Measurements from ENCODE around the gene ZFY. TPM values are rescaled to one million over a fixed set of nuclear protein-coding genes. Genes with fewer than 3 reads are reported as not detected.

Gene ZFY
- total and polyA plus RNA-seq, 5 donors from 2014 or later: 10.0 TPM; not detected in 4

DNA sequence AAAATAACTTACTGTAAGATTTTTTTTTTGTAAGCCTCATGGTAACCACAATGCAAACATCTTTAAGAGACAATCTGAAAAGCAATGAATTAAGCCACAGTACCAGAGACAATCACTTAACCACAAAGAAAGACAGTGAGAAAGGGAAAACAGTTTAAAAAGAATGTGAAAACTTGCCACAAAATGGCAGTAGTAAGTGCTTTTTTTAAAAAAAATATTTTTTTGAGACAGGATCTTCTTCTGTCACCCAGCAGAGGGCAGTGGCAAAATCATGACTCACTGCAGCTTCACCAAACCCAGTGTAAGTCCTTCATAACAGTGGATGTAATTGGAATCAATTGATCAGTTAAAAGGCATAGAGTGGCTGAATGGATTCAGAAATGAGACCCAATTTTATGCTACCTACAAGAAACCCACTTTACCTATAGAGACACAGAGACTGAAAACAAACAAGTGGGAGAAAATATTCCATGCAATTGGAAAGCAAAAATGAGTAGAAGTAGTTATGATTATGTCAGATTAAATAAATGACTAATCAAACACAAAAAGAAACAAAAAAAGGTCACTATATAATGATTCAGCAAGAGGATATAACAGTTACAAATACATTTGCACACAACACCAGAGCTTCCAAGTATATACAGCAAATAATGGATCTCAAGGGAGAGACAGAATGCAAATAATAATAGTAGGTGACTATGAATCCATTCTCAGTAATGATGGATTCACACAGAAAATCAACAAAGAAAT lies 21.9 kb upstream of the ZFY start:
- Histone ChIP-seq H3K4me1 (ENCODE audit: control insufficient read depth, insufficient read depth, low read length, poor library complexity, severe bottlenecking) (no peaks in the 10 kb centered on the region), H3K27me3 (ENCODE audit: control insufficient read depth, insufficient read depth, low read length) (no peaks in the 10 kb centered on the region), H3K27ac (ENCODE audit: insufficient read depth, low read length, poor library complexity, severe bottlenecking) (no peak overlapping the region), H3K9me3 (ENCODE audit: control insufficient read depth in 2 of 2, low read length in 2 of 2) (no peaks in the 10 kb centered on the region), H3K36me3 (ENCODE audit: control insufficient read depth, insufficient read depth, low read length) (no peaks in the 10 kb centered on the region), H3K4me3 (ENCODE audit: low read depth, low read length) (no peak overlapping the region)
- Mint-ChIP-seq H3K27me3 (peaks cover 4% of the 10 kb centered on the region), H3K9me3 (peaks cover 0 to 5% (median 0%) of the 10 kb centered on the region in 7 donors), H3K36me3 (no peaks in the 10 kb centered on the region), H3K27ac (no peak overlapping the region), H3K4me1 (peaks cover 0 to 2% (median 0%) of the 10 kb centered on the region in 4 donors), H3K4me3 (peak overlapping the region in 1 of 4 donors; percentile 32)
- ATAC-seq (ENCODE audit: low read depth in 2 of 2) (peak; percentile 43 to 71), DNase-seq (no peak)

GRCh38 chrY:2934078-2934477 lies 1.1 kb upstream of the ZFY start:
- H3K27ac Mint-ChIP-seq: no peak overlapping the region
- Histone ChIP-seq H3K9me3 (ENCODE audit: control insufficient read depth in 2 of 2, low read length in 2 of 2) (no peaks in the 10 kb centered on the region), H3K36me3 (ENCODE audit: control insufficient read depth, insufficient read depth, low read length) (no peaks in the 10 kb centered on the region), H3K4me3 (ENCODE audit: low read depth, low read length) (peak overlapping the region; percentile 74), H3K27ac (ENCODE audit: insufficient read depth, low read length, poor library complexity, severe bottlenecking) (peak overlapping the region; percentile 96), H3K27me3 (ENCODE audit: control insufficient read depth, insufficient read depth, low read length) (no peaks in the 10 kb centered on the region), H3K4me1 (ENCODE audit: control insufficient read depth, insufficient read depth, low read length, poor library complexity, severe bottlenecking) (peaks cover 3% of the 10 kb centered on the region)
- no peak for ATAC-seq (ENCODE audit: low read depth in 2 of 2)
- H3K36me3 Mint-ChIP-seq: no peaks in the 10 kb centered on the region
- H3K27me3 Mint-ChIP-seq: no peaks in the 10 kb centered on the region
- H3K4me1 Mint-ChIP-seq: peaks cover 0 to 12% (median 4%) of the 10 kb centered on the region in 4 donors
- H3K4me3 Mint-ChIP-seq: peak overlapping the region in 1 of 4 donors; percentile 94
- no peaks in the 10 kb centered on the region for H3K9me3 Mint-ChIP-seq
- DNase-seq: no peak

GRCh38 chrY:2935716-2936435 lies 695 bp downstream of the ZFY start:
- H3K27ac ChIP-seq (ENCODE audit: insufficient read depth, low read length, poor library complexity, severe bottlenecking): peak overlapping the region; percentile 96
- DNase-seq (peak in 1 of 3 donors; percentile 74), ATAC-seq (ENCODE audit: low read depth in 2 of 2) (peak; percentile 84 to 88)
- peak overlapping the region in 1 of 3 donors; percentile 100 for H3K27ac Mint-ChIP-seq
- H3K4me1 Mint-ChIP-seq: peaks cover 0 to 19% (median 7%) of the 10 kb centered on the region in 4 donors
- peaks cover 3% of the 10 kb centered on the region for H3K4me1 ChIP-seq (ENCODE audit: control insufficient read depth, insufficient read depth, low read length, poor library complexity, severe bottlenecking)
- H3K27me3 Mint-ChIP-seq: no peaks in the 10 kb centered on the region
- no peaks in the 10 kb centered on the region for H3K9me3 Mint-ChIP-seq
- no peaks in the 10 kb centered on the region for H3K27me3 ChIP-seq (ENCODE audit: control insufficient read depth, insufficient read depth, low read length)
- H3K4me3 ChIP-seq (ENCODE audit: low read depth, low read length): peak overlapping the region; percentile 85
- peak overlapping the region in 1 of 4 donors; percentile 98 for H3K4me3 Mint-ChIP-seq
- H3K36me3 ChIP-seq (ENCODE audit: control insufficient read depth, insufficient read depth, low read length): no peaks in the 10 kb centered on the region
- H3K9me3 ChIP-seq (ENCODE audit: control insufficient read depth in 2 of 2, low read length in 2 of 2): no peaks in the 10 kb centered on the region
- H3K36me3 Mint-ChIP-seq: no peaks in the 10 kb centered on the region

- Histone ChIP-seq H3K4me1 (ENCODE audit: control insufficient read depth, insufficient read depth, low read length, poor library complexity, severe bottlenecking) (peaks cover 3% of the 10 kb centered on the region), H3K27me3 (ENCODE audit: control insufficient read depth, insufficient read depth, low read length) (no peaks in the 10 kb centered on the region), H3K27ac (ENCODE audit: insufficient read depth, low read length, poor library complexity, severe bottlenecking) (peak overlapping the region; percentile 96), H3K36me3 (ENCODE audit: control insufficient read depth, insufficient read depth, low read length) (no peaks in the 10 kb centered on the region), H3K4me3 (ENCODE audit: low read depth, low read length) (peak overlapping the region; percentile 85), H3K9me3 (ENCODE audit: control insufficient read depth in 2 of 2, low read length in 2 of 2) (no peaks in the 10 kb centered on the region)
- Mint-ChIP-seq H3K4me1 (peaks cover 0 to 19% (median 7%) of the 10 kb centered on the region in 4 donors), H3K4me3 (peak overlapping the region in 1 of 4 donors; percentile 98), H3K36me3 (no peaks in the 10 kb centered on the region), H3K27ac (peak overlapping the region in 1 of 3 donors; percentile 100), H3K27me3 (no peaks in the 10 kb centered on the region), H3K9me3 (no peaks in the 10 kb centered on the region)
- ATAC-seq (ENCODE audit: low read depth in 2 of 2): no peak
- DNase-seq: no peak
Observed at GRCh38 chrY:2936436-2936750, 1.2 kb downstream of the ZFY start.

DNA sequence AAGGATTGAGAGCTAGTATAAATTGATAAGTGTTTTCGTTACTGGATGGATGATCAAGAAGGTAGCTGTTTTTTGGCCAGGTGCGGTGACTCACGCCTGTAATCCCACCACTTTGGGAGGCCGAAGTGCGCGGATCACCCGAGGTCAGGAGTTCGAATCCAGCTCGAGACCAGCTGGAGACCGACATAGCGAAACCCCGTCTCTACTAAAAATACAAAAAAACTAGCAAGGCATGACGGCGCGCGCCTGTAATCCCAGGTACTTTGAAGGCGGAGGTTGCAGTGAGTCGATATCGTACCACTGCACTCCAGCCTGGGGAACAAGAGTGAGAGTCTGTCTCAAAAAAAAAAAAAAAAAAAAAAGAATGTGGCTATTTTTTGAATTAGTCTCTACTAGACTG lies 2.0 kb downstream of the ZFY start:
- peaks cover 0 to 19% (median 7%) of the 10 kb centered on the region in 4 donors for H3K4me1 Mint-ChIP-seq
- peak overlapping the region in 1 of 4 donors; percentile 98 for H3K4me3 Mint-ChIP-seq
- Histone ChIP-seq H3K36me3 (ENCODE audit: control insufficient read depth, insufficient read depth, low read length) (no peaks in the 10 kb centered on the region), H3K4me1 (ENCODE audit: control insufficient read depth, insufficient read depth, low read length, poor library complexity, severe bottlenecking) (peaks cover 3% of the 10 kb centered on the region), H3K4me3 (ENCODE audit: low read depth, low read length) (peak overlapping the region; percentile 85), H3K9me3 (ENCODE audit: control insufficient read depth in 2 of 2, low read length in 2 of 2) (no peaks in the 10 kb centered on the region), H3K27me3 (ENCODE audit: control insufficient read depth, insufficient read depth, low read length) (no peaks in the 10 kb centered on the region), H3K27ac (ENCODE audit: insufficient read depth, low read length, poor library complexity, severe bottlenecking) (peak overlapping the region; percentile 14)
- no peaks in the 10 kb centered on the region for H3K36me3 Mint-ChIP-seq
- ATAC-seq (ENCODE audit: low read depth in 2 of 2) (no peak), DNase-seq (no peak)
- no peaks in the 10 kb centered on the region for H3K27me3 Mint-ChIP-seq
- peak overlapping the region in 1 of 3 donors; percentile 100 for H3K27ac Mint-ChIP-seq
- H3K9me3 Mint-ChIP-seq: no peaks in the 10 kb centered on the region

GRCh38 chrY:2949590-2950252 lies 14.5 kb downstream of the ZFY start:
- H3K36me3 ChIP-seq (ENCODE audit: control insufficient read depth, insufficient read depth, low read length): no peaks in the 10 kb centered on the region
- Mint-ChIP-seq H3K27ac (no peak overlapping the region), H3K9me3 (no peaks in the 10 kb centered on the region), H3K27me3 (no peaks in the 10 kb centered on the region), H3K36me3 (no peaks in the 10 kb centered on the region), H3K4me3 (no peak overlapping the region), H3K4me1 (peaks cover 0 to 35% (median 9%) of the 10 kb centered on the region in 4 donors)
- no peaks in the 10 kb centered on the region for H3K9me3 ChIP-seq (ENCODE audit: control insufficient read depth in 2 of 2, low read length in 2 of 2)
- DNase-seq: no peak
- no peak for ATAC-seq (ENCODE audit: low read depth in 2 of 2)
- no peak overlapping the region for H3K27ac ChIP-seq (ENCODE audit: insufficient read depth, low read length, poor library complexity, severe bottlenecking)
- H3K27me3 ChIP-seq (ENCODE audit: control insufficient read depth, insufficient read depth, low read length): no peaks in the 10 kb centered on the region
- H3K4me3 ChIP-seq (ENCODE audit: low read depth, low read length): no peak overlapping the region
- no peaks in the 10 kb centered on the region for H3K4me1 ChIP-seq (ENCODE audit: control insufficient read depth, insufficient read depth, low read length, poor library complexity, severe bottlenecking)

GRCh38 chrY:2950655-2951054 lies 15.5 kb downstream of the ZFY start:
- ATAC-seq (ENCODE audit: low read depth in 2 of 2): no peak
- no peak overlapping the region for H3K4me3 ChIP-seq (ENCODE audit: low read depth, low read length)
- DNase-seq: no peak
- H3K4me1 Mint-ChIP-seq: peaks cover 0 to 35% (median 9%) of the 10 kb centered on the region in 4 donors
- no peaks in the 10 kb centered on the region for H3K9me3 Mint-ChIP-seq
- H3K4me3 Mint-ChIP-seq: no peak overlapping the region
- no peaks in the 10 kb centered on the region for H3K27me3 ChIP-seq (ENCODE audit: control insufficient read depth, insufficient read depth, low read length)
- H3K27ac Mint-ChIP-seq: no peak overlapping the region
- no peaks in the 10 kb centered on the region for H3K36me3 ChIP-seq (ENCODE audit: control insufficient read depth, insufficient read depth, low read length)
- H3K9me3 ChIP-seq (ENCODE audit: control insufficient read depth in 2 of 2, low read length in 2 of 2): no peaks in the 10 kb centered on the region
- H3K27me3 Mint-ChIP-seq: no peaks in the 10 kb centered on the region
- no peaks in the 10 kb centered on the region for H3K36me3 Mint-ChIP-seq
- H3K4me1 ChIP-seq (ENCODE audit: control insufficient read depth, insufficient read depth, low read length, poor library complexity, severe bottlenecking): no peaks in the 10 kb centered on the region
- H3K27ac ChIP-seq (ENCODE audit: insufficient read depth, low read length, poor library complexity, severe bottlenecking): no peak overlapping the region
